Activated CD8-positive, alpha-beta T cell treated with anti-CD3 and anti-CD28 coated beads for 36 hours (primary cell): ENCODE results near the gene PKHD1. TPM values are rescaled to one million over a fixed set of nuclear protein-coding genes. Genes with fewer than 3 reads are reported as not detected.

Experiments used
- ATAC-seq: fragments of 200-7000 bp; cut with Tn5 transposase; one replicate; pipeline ENCODE4 v1.10.0; 2021; ENCODE audit warnings: mild to moderate bottlenecking, moderate library complexity
- CTCF ChIA-PET: fragments of 350-600 bp; sonication (Branson Sonifier 250); formaldehyde crosslinking; loops from one replicate; lab custom pipeline; 2021; ENCODE audit warnings: antibody characterized with exemption; lab: Charles Lee
- POLR2A ChIA-PET: fragments of 350-600 bp; sonication (Branson Sonifier 250); formaldehyde crosslinking; loops from one replicate; lab custom pipeline; 2021; ENCODE audit warnings: antibody characterized with exemption; lab: Charles Lee
- DNase-seq: peaks from one replicate; pipeline ENCODE4 v3.0.0-alpha.2; 2020
- H3K27ac Mint-ChIP-seq: one replicate; pipeline ENCODE4 v1.8.0; 2021; ENCODE audit warnings: mild to moderate bottlenecking, mixed read lengths
- H3K27me3 Mint-ChIP-seq: one replicate; pipeline ENCODE4 v1.8.0; 2021; ENCODE audit warnings: mixed read lengths
- H3K36me3 Mint-ChIP-seq: one replicate; pipeline ENCODE4 v1.8.0; 2021; ENCODE audit warnings: low read depth, mixed read lengths
- H3K4me1 Mint-ChIP-seq: one replicate; pipeline ENCODE4 v1.8.0; 2021; ENCODE audit warnings: low read depth, mixed read lengths
- H3K4me3 Mint-ChIP-seq: one replicate; pipeline ENCODE4 v1.8.0; 2021; ENCODE audit warnings: mild to moderate bottlenecking, moderate library complexity, mixed read lengths
- H3K9me3 Mint-ChIP-seq: one replicate; pipeline ENCODE4 v1.8.0; 2021; ENCODE audit warnings: mixed read lengths
- intact Hi-C: fragments of 100-400 bp; cut with micrococcal nuclease; formaldehyde crosslinking; loops from one replicate; pipeline ENCODE4 v1.10.0; 2022
- total RNA-seq, 2 experiments: library from RNA; stranded (reverse); gene quantifications; one replicate each; pipeline ENCODE4 v1.2.3, GENCODE V29; 2021
- TF ChIP-seq, protein P1 (sequence below): fragments of 200-600 bp; IDR thresholded peaks from one replicate; pipeline ENCODE4 v1.8.0; 2022; ENCODE audit warnings: antibody characterized with exemption, mild to moderate bottlenecking

PKHD1 gene
- total RNA-seq, 2 experiments from 2014 or later = not detected

DNA sequence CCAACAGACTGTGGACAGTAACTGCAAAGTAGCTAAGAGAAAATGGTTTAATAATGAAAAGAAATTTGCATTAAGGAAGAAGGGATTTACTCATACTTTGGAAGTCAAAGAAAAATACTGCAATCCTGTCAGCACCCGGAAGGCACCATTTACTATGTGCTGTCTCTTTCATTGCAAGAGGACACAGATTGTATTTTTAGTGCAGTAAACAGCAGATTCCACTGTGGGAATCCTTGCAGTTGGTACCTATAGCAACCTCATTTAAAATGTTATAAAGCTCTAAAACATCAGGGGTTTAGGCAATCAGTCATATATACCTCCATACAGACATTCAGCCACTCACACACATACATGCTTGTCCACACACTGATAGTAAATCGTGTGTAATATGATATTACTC is 346.8 kb downstream of the PKHD1 start:
- no peaks in the 10 kb centered on the region for H3K36me3 Mint-ChIP-seq
- no peaks in the 10 kb centered on the region for H3K9me3 Mint-ChIP-seq
- ChIA-PET POLR2A (no interaction called here), CTCF (no interaction called here)
- DNase-seq (no peak), ATAC-seq (no peak)
- no peak overlapping the region for H3K4me3 Mint-ChIP-seq
- no peaks in the 10 kb centered on the region for H3K27me3 Mint-ChIP-seq
- intact Hi-C loops = no loop called here
- TF ChIP-seq, protein P1, sequence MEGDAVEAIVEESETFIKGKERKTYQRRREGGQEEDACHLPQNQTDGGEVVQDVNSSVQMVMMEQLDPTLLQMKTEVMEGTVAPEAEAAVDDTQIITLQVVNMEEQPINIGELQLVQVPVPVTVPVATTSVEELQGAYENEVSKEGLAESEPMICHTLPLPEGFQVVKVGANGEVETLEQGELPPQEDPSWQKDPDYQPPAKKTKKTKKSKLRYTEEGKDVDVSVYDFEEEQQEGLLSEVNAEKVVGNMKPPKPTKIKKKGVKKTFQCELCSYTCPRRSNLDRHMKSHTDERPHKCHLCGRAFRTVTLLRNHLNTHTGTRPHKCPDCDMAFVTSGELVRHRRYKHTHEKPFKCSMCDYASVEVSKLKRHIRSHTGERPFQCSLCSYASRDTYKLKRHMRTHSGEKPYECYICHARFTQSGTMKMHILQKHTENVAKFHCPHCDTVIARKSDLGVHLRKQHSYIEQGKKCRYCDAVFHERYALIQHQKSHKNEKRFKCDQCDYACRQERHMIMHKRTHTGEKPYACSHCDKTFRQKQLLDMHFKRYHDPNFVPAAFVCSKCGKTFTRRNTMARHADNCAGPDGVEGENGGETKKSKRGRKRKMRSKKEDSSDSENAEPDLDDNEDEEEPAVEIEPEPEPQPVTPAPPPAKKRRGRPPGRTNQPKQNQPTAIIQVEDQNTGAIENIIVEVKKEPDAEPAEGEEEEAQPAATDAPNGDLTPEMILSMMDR = no peak
- no peak overlapping the region for H3K27ac Mint-ChIP-seq
- no peaks in the 10 kb centered on the region for H3K4me1 Mint-ChIP-seq

DNA sequence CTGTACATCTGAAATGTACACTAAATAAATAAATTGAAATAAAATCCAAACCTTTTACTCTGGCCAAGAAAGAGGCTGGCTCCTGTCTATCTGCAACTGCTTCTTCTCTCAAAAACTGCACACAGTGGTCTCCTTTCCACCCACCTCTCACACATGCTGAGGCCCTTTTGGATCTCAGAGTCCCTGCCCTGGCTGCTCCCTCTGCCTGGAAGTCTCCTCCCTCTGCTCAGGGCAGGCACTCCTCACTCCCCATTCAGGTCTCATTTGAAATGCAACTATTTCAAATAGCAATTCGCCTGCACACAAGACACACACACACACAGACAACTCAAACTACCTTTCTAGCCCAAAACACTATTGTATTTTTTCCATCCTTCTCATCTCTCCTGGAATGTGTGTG is 348.8 kb downstream of the PKHD1 start:
- H3K27ac Mint-ChIP-seq = no peak overlapping the region
- no peaks in the 10 kb centered on the region for H3K9me3 Mint-ChIP-seq
- no peak overlapping the region for H3K4me3 Mint-ChIP-seq
- POLR2A ChIA-PET = no interaction called here
- H3K4me1 Mint-ChIP-seq = no peaks in the 10 kb centered on the region
- intact Hi-C loops = no loop called here
- no peaks in the 10 kb centered on the region for H3K36me3 Mint-ChIP-seq
- DNase-seq = no peak
- no peaks in the 10 kb centered on the region for H3K27me3 Mint-ChIP-seq
- no peak for ATAC-seq
- CTCF ChIA-PET = no interaction called here
- TF ChIP-seq, protein P1 = no peak

DNA sequence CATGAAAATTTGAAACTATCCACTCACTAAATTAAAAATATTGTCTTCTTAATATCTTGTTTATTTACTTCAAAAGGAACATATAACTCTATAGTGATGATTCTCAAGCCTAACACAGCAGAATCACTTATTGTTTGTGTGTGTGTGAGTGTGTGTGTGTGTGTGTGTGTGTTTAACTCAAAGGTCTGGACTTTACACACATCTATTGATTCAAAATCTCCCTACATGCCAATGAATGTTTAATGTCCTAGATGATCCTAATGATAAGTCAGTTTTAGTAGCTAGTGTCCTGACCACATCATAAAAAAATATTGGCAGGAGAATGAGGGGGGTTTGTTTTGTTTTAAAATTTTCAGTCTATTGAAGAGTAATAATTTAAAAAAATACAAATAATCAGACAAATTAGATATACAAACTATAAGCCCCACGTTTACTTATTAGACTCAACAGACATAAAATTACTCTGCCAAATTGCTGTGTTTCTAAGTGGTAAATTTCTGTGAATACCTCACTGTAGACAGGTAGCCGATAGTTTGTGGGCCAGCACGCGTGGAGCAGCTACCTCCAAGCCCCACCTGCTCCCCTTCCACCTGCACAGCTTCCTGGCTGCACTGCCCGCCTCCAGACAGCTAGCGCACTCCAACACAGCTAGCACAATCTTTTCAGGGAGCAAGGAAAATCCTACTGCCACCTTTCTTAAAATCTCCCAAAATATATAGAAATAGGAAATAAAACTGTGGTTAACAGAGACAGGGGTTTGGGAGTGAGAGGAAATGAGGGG is 349.6 kb downstream of the PKHD1 start:
- H3K4me3 Mint-ChIP-seq = no peak overlapping the region
- no peak overlapping the region for H3K27ac Mint-ChIP-seq
- TF ChIP-seq, protein P1 = no peak
- no peaks in the 10 kb centered on the region for H3K4me1 Mint-ChIP-seq
- intact Hi-C loops = no loop called here
- CTCF ChIA-PET = no interaction called here
- ATAC-seq (no peak), DNase-seq (no peak)
- H3K36me3 Mint-ChIP-seq = no peaks in the 10 kb centered on the region
- POLR2A ChIA-PET = no interaction called here
- no peaks in the 10 kb centered on the region for H3K9me3 Mint-ChIP-seq
- no peaks in the 10 kb centered on the region for H3K27me3 Mint-ChIP-seq

DNA sequence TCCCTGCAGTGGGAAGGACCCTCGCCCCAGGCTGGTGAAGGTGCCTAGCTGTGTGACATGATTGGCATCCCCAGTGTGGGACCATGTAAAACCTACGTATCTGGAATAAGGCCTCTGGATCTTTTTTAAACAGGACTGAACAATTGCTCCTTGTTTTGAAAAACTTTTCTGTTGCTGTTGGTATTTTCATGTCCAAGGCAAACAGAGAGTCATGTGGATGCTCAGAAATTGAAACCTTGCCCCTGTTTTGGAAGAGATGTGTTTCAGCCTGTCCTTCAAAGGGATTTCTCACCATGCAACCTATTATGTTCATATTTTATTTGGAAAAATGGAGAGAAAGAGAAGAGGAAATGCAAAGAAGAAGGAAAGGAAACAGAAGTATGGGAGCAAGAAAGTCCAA is 362.3 kb downstream of the PKHD1 start:
- CTCF ChIA-PET = no interaction called here
- no peaks in the 10 kb centered on the region for H3K9me3 Mint-ChIP-seq
- no peak overlapping the region for H3K4me3 Mint-ChIP-seq

DNA sequence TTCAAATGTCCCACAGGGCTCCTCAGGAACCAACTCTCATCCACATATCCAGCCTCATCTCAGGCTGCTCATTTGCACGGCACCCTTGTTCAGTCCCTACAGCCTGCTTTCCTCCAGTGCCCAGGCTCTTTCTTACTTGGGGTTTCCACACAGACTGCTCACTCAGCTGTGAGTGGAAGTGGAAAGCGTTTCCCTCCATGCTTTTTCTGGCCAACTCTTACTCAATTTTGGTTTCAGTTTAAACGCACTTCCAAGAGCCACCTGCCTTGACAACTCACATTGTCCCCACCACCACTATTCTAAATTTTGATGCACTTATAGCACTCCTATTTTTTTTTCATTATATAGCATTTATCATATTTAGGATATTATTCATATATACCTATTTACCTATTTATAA is 367.1 kb downstream of the PKHD1 start:
- intact Hi-C loops = no loop called here
- Mint-ChIP-seq H3K4me1 (no peaks in the 10 kb centered on the region), H3K4me3 (no peak overlapping the region), H3K27me3 (no peaks in the 10 kb centered on the region), H3K36me3 (no peaks in the 10 kb centered on the region), H3K27ac (no peak overlapping the region), H3K9me3 (no peaks in the 10 kb centered on the region)
- TF ChIP-seq, protein P1 = no peak
- POLR2A ChIA-PET = interaction anchor here (0.7 kb wide), 1 partner anchor 58 kb away, joined by 3 read pairs; no protein-coding TSS in a partner anchor
- CTCF ChIA-PET = no interaction called here
- DNase-seq = no peak
- ATAC-seq = no peak

More for the DNA sequence above, 362.3 kb downstream of the PKHD1 start:
- Mint-ChIP-seq H3K27me3 (no peaks in the 10 kb centered on the region), H3K4me1 (no peaks in the 10 kb centered on the region), H3K27ac (no peak overlapping the region), H3K36me3 (no peaks in the 10 kb centered on the region)
- intact Hi-C loops = no loop called here
- TF ChIP-seq, protein P1 = no peak
- POLR2A ChIA-PET = no interaction called here
- ATAC-seq (no peak), DNase-seq (no peak)
